ENCODE measurements around the gene MTSS2.

- TF ChIP-seq ZFP3 (CRISPR knock-in tag; IDR thresholded peaks at IDR 0.05) (no peak), CREB5 (CRISPR knock-in tag; IDR thresholded peaks at IDR 0.05; ENCODE audit: low read depth) (no peak), ZFP30 (CRISPR knock-in tag; IDR thresholded peaks at IDR 0.05) (no peak), PATZ1 (CRISPR knock-in tag; IDR thresholded peaks at IDR 0.05; ENCODE audit: borderline replicate concordance) (no peak), ZC3H10 (CRISPR knock-in tag; IDR thresholded peaks at IDR 0.05) (no peak), ZNF70 (CRISPR knock-in tag; IDR thresholded peaks at IDR 0.05) (no peak), ZNF8 (CRISPR knock-in tag; IDR thresholded peaks at IDR 0.05) (no peak), CSDC2 (CRISPR knock-in tag; IDR thresholded peaks at IDR 0.05) (no peak), ARNTL (CRISPR knock-in tag; IDR thresholded peaks at IDR 0.05; ENCODE audit: borderline replicate concordance, low read depth) (no peak), TOX (CRISPR knock-in tag; IDR thresholded peaks at IDR 0.05; ENCODE audit: borderline replicate concordance) (no peak), RARB (CRISPR knock-in tag; IDR thresholded peaks at IDR 0.05) (no peak)
- TF ChIP-seq, protein P1, sequence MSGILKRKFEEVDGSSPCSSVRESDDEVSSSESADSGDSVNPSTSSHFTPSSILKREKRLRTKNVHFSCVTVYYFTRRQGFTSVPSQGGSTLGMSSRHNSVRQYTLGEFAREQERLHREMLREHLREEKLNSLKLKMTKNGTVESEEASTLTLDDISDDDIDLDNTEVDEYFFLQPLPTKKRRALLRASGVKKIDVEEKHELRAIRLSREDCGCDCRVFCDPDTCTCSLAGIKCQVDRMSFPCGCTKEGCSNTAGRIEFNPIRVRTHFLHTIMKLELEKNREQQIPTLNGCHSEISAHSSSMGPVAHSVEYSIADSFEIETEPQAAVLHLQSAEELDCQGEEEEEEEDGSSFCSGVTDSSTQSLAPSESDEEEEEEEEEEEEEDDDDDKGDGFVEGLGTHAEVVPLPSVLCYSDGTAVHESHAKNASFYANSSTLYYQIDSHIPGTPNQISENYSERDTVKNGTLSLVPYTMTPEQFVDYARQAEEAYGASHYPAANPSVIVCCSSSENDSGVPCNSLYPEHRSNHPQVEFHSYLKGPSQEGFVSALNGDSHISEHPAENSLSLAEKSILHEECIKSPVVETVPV (CRISPR knock-in tag; IDR thresholded peaks at IDR 0.05) = no peak
- TF ChIP-seq, protein P2, sequence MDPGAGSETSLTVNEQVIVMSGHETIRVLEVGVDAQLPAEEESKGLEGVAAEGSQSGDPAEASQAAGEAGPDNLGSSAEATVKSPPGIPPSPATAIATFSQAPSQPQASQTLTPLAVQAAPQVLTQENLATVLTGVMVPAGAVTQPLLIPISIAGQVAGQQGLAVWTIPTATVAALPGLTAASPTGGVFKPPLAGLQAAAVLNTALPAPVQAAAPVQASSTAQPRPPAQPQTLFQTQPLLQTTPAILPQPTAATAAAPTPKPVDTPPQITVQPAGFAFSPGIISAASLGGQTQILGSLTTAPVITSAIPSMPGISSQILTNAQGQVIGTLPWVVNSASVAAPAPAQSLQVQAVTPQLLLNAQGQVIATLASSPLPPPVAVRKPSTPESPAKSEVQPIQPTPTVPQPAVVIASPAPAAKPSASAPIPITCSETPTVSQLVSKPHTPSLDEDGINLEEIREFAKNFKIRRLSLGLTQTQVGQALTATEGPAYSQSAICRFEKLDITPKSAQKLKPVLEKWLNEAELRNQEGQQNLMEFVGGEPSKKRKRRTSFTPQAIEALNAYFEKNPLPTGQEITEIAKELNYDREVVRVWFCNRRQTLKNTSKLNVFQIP (CRISPR knock-in tag; IDR thresholded peaks at IDR 0.05; ENCODE audit: borderline replicate concordance, low read depth) = no peak
- TF ChIP-seq, protein P3, sequence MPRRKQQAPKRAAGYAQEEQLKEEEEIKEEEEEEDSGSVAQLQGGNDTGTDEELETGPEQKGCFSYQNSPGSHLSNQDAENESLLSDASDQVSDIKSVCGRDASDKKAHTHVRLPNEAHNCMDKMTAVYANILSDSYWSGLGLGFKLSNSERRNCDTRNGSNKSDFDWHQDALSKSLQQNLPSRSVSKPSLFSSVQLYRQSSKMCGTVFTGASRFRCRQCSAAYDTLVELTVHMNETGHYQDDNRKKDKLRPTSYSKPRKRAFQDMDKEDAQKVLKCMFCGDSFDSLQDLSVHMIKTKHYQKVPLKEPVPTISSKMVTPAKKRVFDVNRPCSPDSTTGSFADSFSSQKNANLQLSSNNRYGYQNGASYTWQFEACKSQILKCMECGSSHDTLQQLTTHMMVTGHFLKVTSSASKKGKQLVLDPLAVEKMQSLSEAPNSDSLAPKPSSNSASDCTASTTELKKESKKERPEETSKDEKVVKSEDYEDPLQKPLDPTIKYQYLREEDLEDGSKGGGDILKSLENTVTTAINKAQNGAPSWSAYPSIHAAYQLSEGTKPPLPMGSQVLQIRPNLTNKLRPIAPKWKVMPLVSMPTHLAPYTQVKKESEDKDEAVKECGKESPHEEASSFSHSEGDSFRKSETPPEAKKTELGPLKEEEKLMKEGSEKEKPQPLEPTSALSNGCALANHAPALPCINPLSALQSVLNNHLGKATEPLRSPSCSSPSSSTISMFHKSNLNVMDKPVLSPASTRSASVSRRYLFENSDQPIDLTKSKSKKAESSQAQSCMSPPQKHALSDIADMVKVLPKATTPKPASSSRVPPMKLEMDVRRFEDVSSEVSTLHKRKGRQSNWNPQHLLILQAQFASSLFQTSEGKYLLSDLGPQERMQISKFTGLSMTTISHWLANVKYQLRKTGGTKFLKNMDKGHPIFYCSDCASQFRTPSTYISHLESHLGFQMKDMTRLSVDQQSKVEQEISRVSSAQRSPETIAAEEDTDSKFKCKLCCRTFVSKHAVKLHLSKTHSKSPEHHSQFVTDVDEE (CRISPR knock-in tag; IDR thresholded peaks at IDR 0.05) = no peak
Observed at GRCh38 chr16:70729292-70729691, 43.4 kb upstream of the MTSS2 start.

Measured in SK-N-SH treated with all-trans-retinoic acid at 6 μM for 48 hours (cell line).